GM21423 (cell line): Measurements from ENCODE around the gene TCAP.

Experiments
- ATAC-seq: cut with Tn5 transposase; IDR thresholded peaks from one replicate; pipeline ENCODE4 v1.9.1; 2021; ENCODE audit warnings: mild to moderate bottlenecking, moderate library complexity; ENCODE audit not compliant: unreplicated experiment

TCAP gene

DNA sequence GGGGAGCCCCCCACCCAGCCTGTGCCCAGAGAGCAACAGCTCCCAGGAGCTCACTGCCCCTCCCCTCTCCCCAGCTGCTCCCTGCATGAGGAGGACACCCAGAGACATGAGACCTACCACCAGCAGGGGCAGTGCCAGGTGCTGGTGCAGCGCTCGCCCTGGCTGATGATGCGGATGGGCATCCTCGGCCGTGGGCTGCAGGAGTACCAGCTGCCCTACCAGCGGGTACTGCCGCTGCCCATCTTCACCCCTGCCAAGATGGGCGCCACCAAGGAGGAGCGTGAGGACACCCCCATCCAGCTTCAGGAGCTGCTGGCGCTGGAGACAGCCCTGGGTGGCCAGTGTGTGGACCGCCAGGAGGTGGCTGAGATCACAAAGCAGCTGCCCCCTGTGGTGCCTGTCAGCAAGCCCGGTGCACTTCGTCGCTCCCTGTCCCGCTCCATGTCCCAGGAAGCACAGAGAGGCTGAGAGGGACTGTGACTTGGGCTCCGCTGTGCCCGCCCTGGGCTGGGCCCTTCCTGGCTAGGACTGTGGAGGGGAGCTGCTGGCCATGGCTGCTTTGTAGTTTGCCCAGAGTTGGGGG, 584 bp downstream of the TCAP start:
- no peak for ATAC-seq

DNA sequence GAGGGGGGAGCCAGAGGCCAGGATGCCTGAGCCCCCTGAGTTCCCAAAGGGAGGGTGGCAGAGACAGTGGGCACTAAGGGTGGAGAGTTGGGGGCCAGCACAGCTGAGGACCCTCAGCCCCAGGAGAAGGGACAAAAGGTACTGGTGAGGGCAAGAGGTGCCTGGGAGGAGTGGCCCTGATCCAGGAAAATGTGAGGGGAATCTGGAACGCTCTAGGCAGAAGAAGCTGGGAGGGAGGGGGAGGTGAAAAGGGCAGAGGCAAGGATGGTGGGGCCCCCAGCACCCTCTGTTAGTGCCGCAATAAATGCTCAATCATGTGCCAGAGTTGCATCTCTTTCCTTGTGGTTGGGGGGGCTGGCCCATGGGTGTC, 1.1 kb downstream of the TCAP start:
- ATAC-seq, result no peak

DNA sequence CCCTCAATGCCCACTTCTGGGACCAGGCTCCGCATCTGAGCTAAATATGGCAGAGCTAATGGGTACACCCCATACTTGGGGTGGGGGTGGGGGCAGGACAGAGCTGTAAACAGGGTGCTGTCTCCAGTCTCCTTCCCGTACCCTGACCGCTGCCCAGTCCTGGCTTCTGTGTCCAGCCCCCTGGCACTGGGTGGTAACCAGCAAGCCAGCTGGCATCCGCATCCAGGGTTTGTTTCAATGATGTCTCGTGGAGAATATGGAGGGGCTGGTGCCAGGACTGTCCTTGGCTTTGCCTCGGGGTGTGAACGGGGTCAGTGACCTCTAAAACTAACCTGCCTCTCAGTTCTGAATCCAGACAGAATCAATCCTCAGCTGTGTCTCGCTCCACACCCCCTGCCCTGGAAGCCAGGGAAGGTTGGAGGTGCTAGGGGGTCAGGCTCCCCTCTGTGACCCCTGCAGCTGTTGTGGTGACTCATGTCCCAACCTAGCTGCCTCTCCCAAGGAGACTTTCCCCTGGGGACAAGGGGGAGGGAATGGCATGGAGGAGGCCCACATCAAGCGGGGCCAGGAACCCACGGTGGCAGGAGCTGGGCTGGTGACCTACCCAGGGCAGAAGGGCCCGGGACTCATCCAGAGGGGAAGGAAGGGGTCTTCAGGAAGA, 1.6 kb downstream of the TCAP start:
- no peak for ATAC-seq

DNA sequence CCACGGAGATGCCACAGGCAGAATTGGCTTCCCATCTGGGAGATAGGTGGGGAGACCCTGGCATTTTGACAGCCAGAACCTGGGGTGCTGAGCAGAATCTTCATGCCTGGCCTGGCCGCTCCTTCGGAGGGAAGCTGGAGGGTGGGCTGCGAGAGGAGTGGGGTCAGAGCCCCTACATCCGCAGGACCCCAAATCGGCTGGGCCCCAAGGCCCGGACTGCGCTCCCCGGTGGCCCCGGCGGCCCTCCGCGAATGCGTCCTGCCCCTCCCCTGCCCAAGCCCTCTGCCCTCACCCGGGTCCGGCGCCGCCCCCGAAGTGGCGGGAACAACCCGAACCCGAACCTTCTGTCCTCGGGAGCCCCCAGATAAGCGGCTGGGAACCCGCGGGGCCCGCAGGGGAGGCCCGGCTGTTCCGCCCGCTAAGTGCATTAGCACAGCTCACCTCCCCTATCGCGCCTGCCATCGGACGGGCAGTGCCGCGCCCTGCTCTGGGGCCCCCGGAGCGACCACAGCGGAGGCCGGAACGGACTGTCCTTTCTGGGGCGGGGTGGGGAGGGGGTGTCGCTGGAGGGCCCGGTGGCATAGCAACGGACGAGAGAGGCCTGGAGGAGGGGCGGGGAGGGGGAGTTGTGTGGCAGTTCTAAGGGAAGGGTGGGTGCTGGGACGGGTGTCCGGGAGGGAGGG, 2.3 kb downstream of the TCAP start:
- ATAC-seq, result no peak

DNA sequence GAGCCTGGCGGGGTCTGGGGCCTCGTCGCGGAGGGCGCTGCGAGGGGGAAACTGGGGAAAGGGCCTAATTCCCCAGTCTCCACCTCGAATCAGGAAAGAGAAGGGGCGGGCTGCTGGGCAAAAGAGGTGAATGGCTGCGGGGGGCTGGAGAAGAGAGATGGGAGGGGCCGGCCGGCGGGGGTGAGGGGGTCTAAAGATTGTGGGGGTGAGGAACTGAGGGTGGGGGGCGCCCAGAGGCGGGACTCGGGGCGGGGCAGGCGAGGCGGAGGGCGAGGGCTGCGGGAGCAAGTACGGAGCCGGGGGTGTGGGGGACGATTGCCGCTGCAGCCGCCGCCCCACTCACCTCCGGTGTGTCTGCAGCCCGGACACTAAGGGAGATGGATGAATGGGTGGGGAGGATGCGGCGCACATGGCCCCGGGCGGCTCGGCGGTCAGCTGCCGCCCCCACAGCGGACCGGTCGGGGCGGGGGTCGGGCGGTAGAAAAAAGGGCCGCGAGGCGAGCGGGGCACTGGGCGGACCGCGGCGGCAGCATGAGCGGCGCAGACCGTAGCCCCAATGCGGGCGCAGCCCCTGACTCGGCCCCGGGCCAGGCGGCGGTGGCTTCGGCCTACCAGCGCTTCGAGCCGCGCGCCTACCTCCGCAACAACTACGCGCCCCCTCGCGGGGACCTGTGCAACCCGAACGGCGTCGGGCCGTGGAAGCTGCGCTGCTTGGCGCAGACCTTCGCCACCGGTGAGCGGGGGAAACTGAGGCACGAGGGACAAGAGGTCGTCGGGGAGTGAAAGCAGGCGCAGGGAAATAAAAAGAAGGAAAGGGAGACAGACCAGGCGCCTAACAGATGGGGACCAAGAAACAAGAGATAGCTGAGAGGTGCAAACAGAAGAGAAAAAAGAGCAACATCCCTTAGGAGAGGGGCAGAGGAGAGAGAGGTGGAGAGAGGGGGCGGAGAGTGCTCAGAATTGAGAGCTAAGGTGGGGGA, 3.1 kb downstream of the TCAP start, which contains the start of gene PNMT:
TSS of gene PNMT (plus strand) at position 509 of the 980 bp plus-strand sequence. CDS start at position 532, 23 bp downstream.
- no peak for ATAC-seq

DNA sequence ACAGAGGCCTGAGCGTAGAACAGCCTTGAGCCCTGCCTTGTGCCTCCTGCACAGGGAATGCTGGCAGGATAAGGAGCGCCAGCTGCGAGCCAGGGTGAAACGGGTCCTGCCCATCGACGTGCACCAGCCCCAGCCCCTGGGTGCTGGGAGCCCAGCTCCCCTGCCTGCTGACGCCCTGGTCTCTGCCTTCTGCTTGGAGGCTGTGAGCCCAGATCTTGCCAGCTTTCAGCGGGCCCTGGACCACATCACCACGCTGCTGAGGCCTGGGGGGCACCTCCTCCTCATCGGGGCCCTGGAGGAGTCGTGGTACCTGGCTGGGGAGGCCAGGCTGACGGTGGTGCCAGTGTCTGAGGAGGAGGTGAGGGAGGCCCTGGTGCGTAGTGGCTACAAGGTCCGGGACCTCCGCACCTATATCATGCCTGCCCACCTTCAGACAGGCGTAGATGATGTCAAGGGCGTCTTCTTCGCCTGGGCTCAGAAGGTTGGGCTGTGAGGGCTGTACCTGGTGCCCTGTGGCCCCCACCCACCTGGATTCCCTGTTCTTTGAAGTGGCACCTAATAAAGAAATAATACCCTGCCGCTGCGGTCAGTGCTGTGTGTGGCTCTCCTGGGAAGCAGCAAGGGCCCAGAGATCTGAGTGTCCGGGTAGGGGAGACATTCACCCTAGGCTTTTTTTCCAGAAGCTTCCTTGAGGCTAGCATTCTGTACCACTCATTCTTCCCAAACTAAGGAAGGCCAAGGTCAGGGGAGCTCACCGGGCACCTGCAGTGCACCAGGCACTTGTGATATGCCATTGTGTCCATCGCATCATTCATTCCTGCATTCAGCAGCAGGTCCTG, 5.0 kb downstream of the TCAP start:
- no peak for ATAC-seq

DNA sequence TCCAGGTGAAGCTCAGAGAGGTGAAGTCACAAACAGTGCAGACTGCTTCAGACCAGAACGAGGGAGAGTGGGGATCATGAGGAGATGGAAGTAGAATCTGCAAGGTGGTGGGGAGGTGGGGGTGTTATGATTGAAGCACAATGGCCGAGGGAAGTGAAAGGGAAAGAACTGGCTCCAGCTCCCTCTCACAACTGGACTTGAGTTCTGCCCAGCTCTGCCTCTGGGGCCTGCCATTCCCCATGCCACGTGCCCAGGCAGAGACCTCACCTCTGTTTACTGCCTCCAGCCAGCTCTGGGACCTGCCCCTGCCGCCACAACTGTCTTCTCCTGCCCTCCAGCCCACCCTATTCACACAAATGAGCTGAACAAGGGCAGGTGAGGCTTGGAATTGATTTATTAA, 5.6 kb downstream of the TCAP start:
- ATAC-seq, result no peak

DNA sequence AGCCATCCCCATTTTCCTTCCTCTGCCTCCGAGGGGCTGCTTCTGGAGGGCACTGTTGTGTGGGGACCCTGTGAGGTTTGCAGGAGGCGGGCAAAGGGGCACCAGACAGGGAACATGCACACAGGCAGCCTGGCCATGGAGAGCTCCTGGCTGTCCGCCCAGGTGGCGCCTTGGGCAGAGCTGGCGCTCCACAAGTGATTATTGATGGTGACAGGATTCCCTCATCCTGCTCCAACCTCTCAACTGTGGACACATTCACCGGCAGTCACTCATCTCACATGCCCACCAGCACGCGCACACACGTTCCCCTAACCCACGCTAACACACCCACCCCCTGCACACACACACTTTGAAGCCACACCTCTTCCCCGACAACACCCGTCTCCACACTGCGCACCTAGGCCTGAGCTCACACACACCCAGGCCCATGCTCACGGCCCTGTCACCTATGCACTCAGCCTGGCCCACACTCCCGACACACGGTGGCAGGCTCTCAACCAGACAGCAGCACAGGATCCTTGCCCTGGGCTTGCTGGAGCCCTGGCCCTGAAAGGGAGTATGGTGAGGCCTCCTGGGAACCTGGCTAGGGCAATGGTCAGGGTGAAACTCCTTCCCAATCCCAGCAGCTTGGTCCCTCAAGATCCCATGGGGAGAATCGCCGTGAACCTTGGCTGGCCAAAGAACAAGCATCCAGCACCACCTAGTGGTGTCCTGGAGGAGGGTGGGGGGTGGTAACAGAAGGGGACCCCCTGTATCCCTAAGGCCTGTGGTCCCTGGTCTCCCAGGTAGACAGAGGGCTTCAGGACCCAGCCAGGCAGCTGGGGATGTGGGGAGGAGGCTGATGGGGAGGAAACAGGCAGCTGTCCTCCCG, 6.7 kb downstream of the TCAP start:
- no peak for ATAC-seq

DNA sequence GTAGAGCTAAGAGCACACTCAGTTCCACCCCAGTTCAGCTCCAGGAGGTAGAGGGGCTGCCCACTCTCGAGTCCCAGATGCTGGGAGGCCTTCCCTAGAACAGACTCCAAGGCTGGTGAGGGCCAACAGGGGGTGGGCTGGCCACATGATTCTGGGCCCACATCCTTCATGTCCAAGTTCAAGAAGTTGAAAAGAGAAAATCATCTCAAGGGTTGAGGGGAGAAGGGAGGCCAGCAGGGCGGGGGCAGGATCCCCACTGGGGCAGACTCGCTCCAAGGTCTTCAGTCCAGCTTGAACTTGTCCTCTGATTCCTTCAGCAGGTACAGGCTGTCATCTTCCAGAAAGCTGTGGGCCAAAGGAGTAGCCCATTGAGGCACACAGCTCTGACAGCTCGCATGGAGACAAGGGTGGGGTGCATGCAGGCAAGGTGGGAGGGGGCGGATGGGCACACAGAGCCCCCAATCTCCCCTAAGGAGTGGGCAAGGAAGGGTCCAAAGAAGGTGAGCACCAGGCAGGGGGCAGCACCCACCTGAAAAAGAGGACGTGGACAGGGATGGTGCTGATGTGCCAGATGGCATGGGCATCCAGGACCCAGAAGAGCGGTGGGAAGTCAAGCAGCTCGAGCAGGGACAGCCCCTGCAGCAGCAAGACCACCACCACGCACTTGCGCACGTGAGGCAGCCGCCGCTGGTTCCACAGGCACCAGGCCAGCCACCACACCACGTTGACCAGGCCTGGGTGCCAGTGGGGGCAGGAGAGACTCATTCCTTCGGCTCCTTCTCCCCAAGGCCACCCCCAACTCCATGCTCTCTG, 7.6 kb downstream of the TCAP start:
- ATAC-seq, result no peak

DNA sequence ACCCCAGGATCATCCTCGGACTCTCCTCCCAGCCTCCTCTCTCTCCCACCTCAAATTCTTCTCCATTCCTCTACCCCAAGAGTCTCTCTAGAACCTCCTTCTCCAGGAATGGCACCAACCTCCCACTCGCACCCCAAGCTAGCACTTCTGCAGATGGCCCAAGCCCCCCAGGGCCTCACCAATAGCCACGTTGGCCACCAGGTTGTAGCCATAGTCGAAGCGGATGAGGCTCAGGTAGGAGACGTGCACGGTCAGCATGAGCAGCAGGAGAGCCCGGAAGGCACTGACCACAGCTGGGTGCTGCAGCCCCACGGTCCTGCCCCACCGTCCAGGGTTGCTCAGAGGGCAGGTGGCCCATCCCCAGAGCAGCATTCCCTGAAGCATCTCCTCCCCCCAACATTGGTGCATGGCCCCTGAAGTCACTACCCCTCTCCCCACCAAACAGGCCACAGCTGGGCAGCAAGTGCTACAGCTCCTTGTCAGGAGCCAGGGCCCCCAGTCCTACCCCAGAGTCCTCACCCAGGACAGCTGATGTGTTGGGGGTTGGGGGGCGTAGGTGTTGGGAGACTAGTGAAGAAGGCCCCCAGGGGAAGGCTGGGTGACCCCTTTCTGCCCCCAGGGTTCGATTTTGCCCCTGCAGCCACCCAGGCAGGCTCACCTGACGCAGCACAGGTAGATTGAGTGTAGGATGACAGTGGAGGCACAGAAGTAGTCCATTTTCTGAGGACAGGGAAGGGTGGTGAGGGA, 8.4 kb downstream of the TCAP start:
- ATAC-seq, result no peak

DNA sequence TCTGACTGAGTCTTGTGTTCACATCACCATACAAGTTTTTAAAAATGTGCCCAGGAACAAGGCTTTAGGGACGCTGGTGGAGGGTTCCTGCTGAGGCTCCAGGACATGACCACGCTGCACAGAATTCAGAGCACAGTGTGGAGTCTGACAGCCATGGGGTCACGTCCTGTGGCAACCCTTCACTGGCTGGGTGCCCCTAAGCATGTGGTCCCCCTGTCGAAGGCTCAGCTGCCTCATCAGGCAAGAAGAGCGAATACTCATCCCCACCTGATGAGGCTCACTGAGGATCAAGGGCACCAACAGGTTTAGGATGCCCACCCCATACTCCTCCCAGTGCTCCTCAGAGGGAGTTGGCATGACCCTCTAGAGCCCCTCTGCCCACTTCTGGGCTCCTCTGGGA, 9.0 kb downstream of the TCAP start:
- ATAC-seq, result no peak

DNA sequence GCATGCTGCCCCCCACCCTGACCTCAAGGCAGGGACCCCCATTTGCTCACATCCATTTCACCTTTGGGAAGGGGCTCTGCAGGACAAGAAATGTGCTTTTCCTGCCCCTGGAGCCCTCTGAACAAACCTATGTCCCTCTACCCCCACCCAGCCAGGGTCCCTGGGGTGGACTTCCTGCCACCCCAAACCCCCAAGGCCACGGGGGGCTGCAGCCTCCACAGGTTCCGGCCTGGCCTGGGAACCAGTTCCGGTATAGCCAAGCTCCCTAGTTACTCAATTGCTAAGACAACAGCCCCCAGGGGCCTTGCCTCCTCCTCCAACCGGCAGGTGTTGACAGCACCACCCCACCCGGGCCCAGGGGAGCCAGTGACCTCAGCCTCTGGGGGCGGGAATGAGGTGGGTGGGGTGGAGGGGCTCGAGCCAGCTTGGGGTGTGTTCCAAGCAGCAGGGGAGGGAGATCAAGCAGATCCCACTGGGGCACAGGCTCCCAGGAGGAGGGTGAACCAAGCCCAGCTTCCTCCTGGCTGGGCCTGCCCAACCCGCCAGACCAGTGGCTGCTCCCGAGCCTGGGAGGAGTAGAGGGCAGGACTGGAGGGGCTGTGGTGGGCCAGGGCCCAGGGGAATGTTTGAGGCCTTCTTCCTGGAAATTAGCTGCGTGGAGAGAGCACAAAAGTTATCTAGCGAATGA, 9.7 kb downstream of the TCAP start:
- peak; percentile 53 for ATAC-seq

DNA sequence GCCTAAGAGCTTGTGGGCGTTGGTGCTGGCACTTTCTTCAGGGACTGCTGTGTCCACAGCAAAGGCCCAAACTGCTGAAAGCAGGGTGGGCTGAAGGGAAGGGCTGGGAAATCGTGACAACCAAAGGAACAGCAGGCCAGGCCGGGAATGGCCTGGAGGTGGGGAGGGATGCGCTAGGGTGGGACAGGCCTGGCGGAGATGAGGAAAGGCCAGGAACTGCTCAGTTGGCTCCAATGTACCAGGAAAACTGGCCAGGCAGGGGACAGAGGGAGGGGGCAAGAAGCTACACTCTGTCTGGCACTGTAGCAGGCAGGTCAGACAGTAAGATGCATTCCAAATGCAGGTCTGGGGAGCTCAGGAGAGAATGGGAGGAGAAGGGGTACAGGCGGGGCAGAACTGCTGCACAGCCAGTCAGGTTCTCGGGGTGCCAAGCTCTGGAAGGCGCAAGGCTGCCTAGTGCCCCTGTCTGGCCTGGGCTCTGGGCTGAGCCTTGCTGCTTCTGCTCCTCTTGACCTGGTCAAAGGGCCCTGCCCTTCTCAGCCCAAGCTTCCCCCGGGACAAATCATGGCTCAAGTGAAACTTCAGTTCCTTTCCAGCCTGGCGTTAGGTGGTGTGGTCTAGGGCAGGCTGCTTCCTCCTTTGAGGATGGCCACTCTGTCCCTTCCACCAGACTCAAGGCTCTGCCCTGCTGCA, 10.4 kb downstream of the TCAP start:
- ATAC-seq, result no peak

DNA sequence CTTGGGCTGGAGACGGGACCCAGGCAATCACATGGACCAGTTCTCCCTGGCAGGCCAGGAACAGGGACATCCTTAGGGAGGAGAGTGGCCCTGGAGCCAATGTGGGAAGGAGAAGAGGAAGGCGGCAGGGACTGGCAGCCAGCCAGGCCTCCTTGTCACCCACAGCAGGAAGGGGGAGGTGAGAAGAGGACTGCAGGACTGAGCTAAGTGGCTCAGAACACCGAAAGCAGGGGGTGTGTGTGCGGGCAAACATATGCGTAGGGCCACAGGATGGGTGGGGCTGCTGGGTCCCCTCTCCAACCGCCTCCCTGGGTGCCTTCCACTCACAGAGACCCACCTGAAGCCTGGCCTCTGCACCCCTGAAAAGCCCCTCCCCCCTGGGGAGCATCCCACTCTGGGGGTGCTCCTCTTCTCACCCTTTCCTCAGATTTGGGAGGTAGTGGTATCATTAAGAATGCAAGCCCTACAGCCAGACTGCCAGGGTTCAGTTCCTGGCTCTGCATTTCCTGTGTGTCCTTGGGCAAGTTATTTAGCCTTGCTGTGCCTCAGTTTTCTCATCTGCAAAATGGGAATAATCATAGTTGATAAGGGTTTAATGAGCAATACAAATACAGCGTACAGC, 11.2 kb downstream of the TCAP start:
- ATAC-seq, result peak; percentile 48

DNA sequence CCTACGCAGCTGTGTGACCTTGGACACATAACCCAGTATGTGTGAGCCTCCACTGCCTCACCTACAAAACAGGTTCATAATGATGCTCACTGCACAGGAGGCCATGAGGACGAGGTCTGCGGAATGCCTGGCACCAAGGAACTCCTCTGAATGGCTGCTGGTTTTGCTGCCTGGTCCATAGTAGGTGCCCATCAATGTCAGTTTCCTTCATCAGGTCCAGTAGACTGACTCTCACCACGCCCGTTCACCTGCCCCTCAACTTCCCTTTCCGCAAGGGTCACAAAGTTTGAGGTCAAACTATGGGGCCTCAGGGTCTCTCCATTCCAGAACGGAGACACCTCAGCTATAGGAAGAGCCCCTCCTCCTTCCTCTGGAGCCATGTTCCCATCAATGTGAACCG, 11.9 kb downstream of the TCAP start:
- ATAC-seq, result no peak
